DND-41 (cell line): ENCODE data around the gene LRIT1.

ENCODE experiments used
- EZH2 ChIP-seq: IDR thresholded peaks from 3 replicates; pipeline ENCODE4 v1.6.1; 2012; ENCODE audit warnings: borderline replicate concordance, low read depth, mild to moderate bottlenecking, moderate library complexity, low read length, inconsistent platforms; ENCODE audit not compliant: severe bottlenecking
- TF ChIP-seq, protein P1 (sequence below): IDR thresholded peaks from 2 replicates; pipeline ENCODE4 v1.5.1; 2012; ENCODE audit warnings: borderline replicate concordance, low read length, moderate library complexity, mild to moderate bottlenecking; ENCODE audit not compliant: poor library complexity, severe bottlenecking; ENCODE audit errors: extremely low read depth

- TF ChIP-seq, protein P1, sequence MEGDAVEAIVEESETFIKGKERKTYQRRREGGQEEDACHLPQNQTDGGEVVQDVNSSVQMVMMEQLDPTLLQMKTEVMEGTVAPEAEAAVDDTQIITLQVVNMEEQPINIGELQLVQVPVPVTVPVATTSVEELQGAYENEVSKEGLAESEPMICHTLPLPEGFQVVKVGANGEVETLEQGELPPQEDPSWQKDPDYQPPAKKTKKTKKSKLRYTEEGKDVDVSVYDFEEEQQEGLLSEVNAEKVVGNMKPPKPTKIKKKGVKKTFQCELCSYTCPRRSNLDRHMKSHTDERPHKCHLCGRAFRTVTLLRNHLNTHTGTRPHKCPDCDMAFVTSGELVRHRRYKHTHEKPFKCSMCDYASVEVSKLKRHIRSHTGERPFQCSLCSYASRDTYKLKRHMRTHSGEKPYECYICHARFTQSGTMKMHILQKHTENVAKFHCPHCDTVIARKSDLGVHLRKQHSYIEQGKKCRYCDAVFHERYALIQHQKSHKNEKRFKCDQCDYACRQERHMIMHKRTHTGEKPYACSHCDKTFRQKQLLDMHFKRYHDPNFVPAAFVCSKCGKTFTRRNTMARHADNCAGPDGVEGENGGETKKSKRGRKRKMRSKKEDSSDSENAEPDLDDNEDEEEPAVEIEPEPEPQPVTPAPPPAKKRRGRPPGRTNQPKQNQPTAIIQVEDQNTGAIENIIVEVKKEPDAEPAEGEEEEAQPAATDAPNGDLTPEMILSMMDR = no peak
- TF ChIP-seq EZH2 = no peak
These were observed 27.2 kb downstream of the LRIT1 start for GRCh38 chr10:84214046-84214572.
